Keratinocyte (primary cell): ENCODE measurements around the gene CINP. TPM values are rescaled to one million over a fixed set of nuclear protein-coding genes. Genes with fewer than 3 reads are reported as not detected.

Experiments
- DNase-seq: peaks from one replicate; pipeline ENCODE4 v3.0.0-alpha.2; 2011; ENCODE audit warnings: low read depth, missing footprints, low spot score
- FAIRE-seq: peaks from 2 replicates; lab custom pipeline; 2011; peaks lifted over from hg19 to GRCh38; lab: Jason Lieb, UNC
- H2AFZ ChIP-seq: 2 replicates; pipeline ENCODE4 v1.6.0; 2012; ENCODE audit warnings: low read length, control low read depth, inconsistent platforms; ENCODE audit not compliant: control insufficient read depth
- H3K27ac ChIP-seq: 2 replicates; pipeline ENCODE4 v1.5.1; 2011; ENCODE audit warnings: low read length; ENCODE audit not compliant: control insufficient read depth, insufficient read depth
- H3K27me3 ChIP-seq: 3 replicates; pipeline ENCODE4 v1.6.0; 2011; ENCODE audit warnings: low read length; ENCODE audit not compliant: control insufficient read depth, insufficient read depth; ENCODE audit errors: extremely low read depth
- H3K36me3 ChIP-seq, 2 experiments: 2 replicates in 1 of 2; 3 replicates in 1 of 2; pipeline ENCODE4 v1.5.1; 2011; ENCODE audit warnings: low read length in 2 of 2, mild to moderate bottlenecking in 1 of 2; ENCODE audit not compliant: control insufficient read depth in 2 of 2, insufficient read depth in 2 of 2; ENCODE audit errors: extremely low read depth in 1 of 2
- H3K4me1 ChIP-seq: 3 replicates; pipeline ENCODE4 v1.5.1; 2011; ENCODE audit warnings: low read length; ENCODE audit not compliant: control insufficient read depth, insufficient read depth; ENCODE audit errors: extremely low read depth
- H3K4me2 ChIP-seq: 3 replicates; pipeline ENCODE4 v1.6.0; 2011; ENCODE audit warnings: low read depth, low read length; ENCODE audit not compliant: control insufficient read depth, insufficient read depth; ENCODE audit errors: extremely low read depth
- H3K4me3 ChIP-seq, 3 experiments: fragments of 200-600 bp in 1 of 3; sonication (generic) in 1 of 3; 2 replicates in 2 of 3; 3 replicates in 1 of 3; pipeline ENCODE4 v1.5.1; 2011 to 2016; ENCODE audit warnings: low read length in 3 of 3, mild to moderate bottlenecking in 3 of 3, control low read depth in 2 of 3, inconsistent platforms in 1 of 3, low read depth in 1 of 3, mixed read lengths in 1 of 3, mixed run types in 1 of 3, moderate library complexity in 1 of 3; ENCODE audit not compliant: control insufficient read depth in 2 of 3, insufficient read depth in 2 of 3; ENCODE audit errors: extremely low read depth in 1 of 3
- H3K79me2 ChIP-seq: 2 replicates; pipeline ENCODE4 v1.6.0; 2012; ENCODE audit warnings: low read length; ENCODE audit not compliant: control insufficient read depth, insufficient read depth
- H3K9ac ChIP-seq: 3 replicates; pipeline ENCODE4 v1.6.0; 2011; ENCODE audit warnings: low read length; ENCODE audit not compliant: control insufficient read depth, insufficient read depth; ENCODE audit errors: extremely low read depth
- H3K9me1 ChIP-seq: 3 replicates; pipeline ENCODE4 v1.6.0; 2011; ENCODE audit warnings: low read length; ENCODE audit not compliant: control insufficient read depth, insufficient read depth; ENCODE audit errors: extremely low read depth
- H3K9me3 ChIP-seq: 2 replicates; pipeline ENCODE4 v1.5.1; 2012; ENCODE audit warnings: low read depth, low read length; ENCODE audit not compliant: control insufficient read depth
- H4K20me1 ChIP-seq: 3 replicates; pipeline ENCODE4 v1.6.0; 2011; ENCODE audit warnings: low read length; ENCODE audit not compliant: control insufficient read depth, insufficient read depth; ENCODE audit errors: extremely low read depth
- CTCF ChIP-seq, 3 experiments: IDR thresholded peaks in 1 of 3; conservative IDR thresholded peaks in 1 of 3; optimal IDR thresholded peaks in 1 of 3; 2 replicates in 2 of 3; 3 replicates in 1 of 3; pipeline versions ENCODE3 to v1.5.1; 2011; ENCODE audit warnings: low read length in 3 of 3, mild to moderate bottlenecking in 3 of 3, moderate library complexity in 2 of 3, control low read depth in 1 of 3, inconsistent platforms in 1 of 3; ENCODE audit not compliant: insufficient read depth in 2 of 3; ENCODE audit errors: extremely low read depth in 1 of 3
- EZH2 ChIP-seq: IDR thresholded peaks from one replicate; pipeline ENCODE4 v1.6.1; 2012; ENCODE audit warnings: inconsistent platforms, mild to moderate bottlenecking, low read length, moderate library complexity
- dilution Hi-C: fragments of 300-500 bp; cut with MboI; formaldehyde crosslinking; loops from one replicate; pipeline ENCODE4 v1.7.0; 2020; ENCODE audit warnings: low sequenced_read_pairs; ENCODE audit not compliant: extremely low pct_ligation_motif_present
- polyA plus RNA-seq, 5 experiments: library from polyadenylated mRNA; depleted of rRNA in 3 of 5; stranded (reverse) in 3 of 5; stranded (forward) in 1 of 5; unstranded in 1 of 5; fragments of >200 nt; gene quantifications; 1 replicate in 1 of 5; 2 replicates in 3 of 5; 3 replicates in 1 of 5; pipeline versions ENCODE4 v1.2.1 to v1.2.3, GENCODE V29; 2011 to 2012; ENCODE audit warnings: missing spikeins in 2 of 5, low read depth in 1 of 5, low replicate concordance in 1 of 5

Gene CINP
- polyA plus RNA-seq, 1 donor (not counting 4 experiments of a cell fraction or from before 2014, with no cell fraction given) = 49.3 TPM

- peaks cover 15% of the 10 kb centered on the region for H3K79me2 ChIP-seq
- H2AFZ ChIP-seq = no peak overlapping the region
- dilution Hi-C loops = no loop called here
- no peak overlapping the region for H3K27ac ChIP-seq
- H3K9ac ChIP-seq = no peak overlapping the region
- no peaks in the 10 kb centered on the region for H3K27me3 ChIP-seq
- H3K9me1 ChIP-seq = no peaks in the 10 kb centered on the region
- DNase-seq (no peak), FAIRE-seq (no peak)
- no peaks in the 10 kb centered on the region for H4K20me1 ChIP-seq
- peaks cover 0 to 4% of the 10 kb centered on the region in 2 experiments for H3K36me3 ChIP-seq
- H3K4me2 ChIP-seq = no peak overlapping the region
- no peak for TF ChIP-seq EZH2
- TF ChIP-seq CTCF (optimal IDR thresholded peaks at IDR 0.05 in 1 of 3, IDR thresholded peaks at IDR 0.05 in 1 of 3, conservative IDR thresholded peaks at IDR 0.05 in 1 of 3; ENCODE audit: extremely low read depth in 1 of 3, insufficient read depth in 2 of 3, low read length in 3 of 3) = no peak
- no peaks in the 10 kb centered on the region for H3K4me1 ChIP-seq
- no peak overlapping the region for H3K4me3 ChIP-seq
- no peaks in the 10 kb centered on the region for H3K9me3 ChIP-seq
Measured at GRCh38 chr14:102373110-102373509, 10.4 kb upstream of the CINP start.

- Histone ChIP-seq H4K20me1 (no peaks in the 10 kb centered on the region), H3K9me1 (no peaks in the 10 kb centered on the region), H2AFZ (no peak overlapping the region), H3K9ac (no peak overlapping the region), H3K4me1 (no peaks in the 10 kb centered on the region), H3K79me2 (peaks cover 21% of the 10 kb centered on the region), H3K4me2 (no peak overlapping the region), H3K27ac (no peak overlapping the region), H3K9me3 (no peaks in the 10 kb centered on the region), H3K36me3 (peaks cover 0 to under 1% of the 10 kb centered on the region in 2 experiments), H3K4me3 (no peak overlapping the region), H3K27me3 (no peaks in the 10 kb centered on the region)
- FAIRE-seq = no peak
- TF ChIP-seq CTCF (optimal IDR thresholded peaks at IDR 0.05 in 1 of 3, IDR thresholded peaks at IDR 0.05 in 1 of 3, conservative IDR thresholded peaks at IDR 0.05 in 1 of 3; ENCODE audit: extremely low read depth in 1 of 3, insufficient read depth in 2 of 3, low read length in 3 of 3) = no peak
- no peak for TF ChIP-seq EZH2
- dilution Hi-C loops = no loop called here
- no peak for DNase-seq
Measured at GRCh38 chr14:102371361-102371760, 8.7 kb upstream of the CINP start.
